Subcutaneous adipose tissue (tissue), 4 donors: ENCODE measurements around the gene ARMS2. TPM values are rescaled to one million over a fixed set of nuclear protein-coding genes. Genes with fewer than 3 reads are reported as not detected.

Source experiments
- CTCF ChIP-seq: fragments of 450-650 bp; IDR thresholded peaks from one replicate; pipeline ENCODE4 v1.5.1; 2016; ENCODE audit warnings: low read depth, mild to moderate bottlenecking, control low read depth, antibody characterized with exemption, moderate library complexity
- total RNA-seq, 4 donors: library from RNA; depleted of rRNA; stranded (reverse); fragments of >200 nt; gene quantifications; one replicate each; pipeline ENCODE4 v1.1.0, GENCODE V29; 2016

Gene ARMS2
- total RNA-seq, 4 donors from 2014 or later, result not detected

GRCh38 chr10:122421054-122421625 is 33.3 kb upstream of the ARMS2 start:
- no peak for TF ChIP-seq CTCF

GRCh38 chr10:122421742-122422141 is 32.7 kb upstream of the ARMS2 start:
- TF ChIP-seq CTCF, result no peak

GRCh38 chr10:122422266-122422989 is 32.0 kb upstream of the ARMS2 start:
- no peak for TF ChIP-seq CTCF

GRCh38 chr10:122424059-122424458 is 30.4 kb upstream of the ARMS2 start:
- TF ChIP-seq CTCF, result no peak

- no peak for TF ChIP-seq CTCF
Observed at GRCh38 chr10:122426829-122427228, 27.6 kb upstream of the ARMS2 start.

GRCh38 chr10:122427280-122427679 is 27.2 kb upstream of the ARMS2 start:
- no peak for TF ChIP-seq CTCF

- no peak for TF ChIP-seq CTCF
Observed at GRCh38 chr10:122435212-122435827, 19.1 kb upstream of the ARMS2 start.
